CD4-positive, alpha-beta T cell treated with Interleukin-15 for 4 hours (primary cell): ENCODE results near the gene TRMT61A.
"Not testable (repeated sequence)": the region's sequence is repeated elsewhere in the genome, so short reads cannot be mapped to it uniquely, and the experiment has no call there.

Experiments used
- DNase-seq: peaks from one replicate; pipeline ENCODE4 v3.0.0-alpha.2; 2020; ENCODE audit warnings: low spot score

The TRMT61A gene

DNA sequence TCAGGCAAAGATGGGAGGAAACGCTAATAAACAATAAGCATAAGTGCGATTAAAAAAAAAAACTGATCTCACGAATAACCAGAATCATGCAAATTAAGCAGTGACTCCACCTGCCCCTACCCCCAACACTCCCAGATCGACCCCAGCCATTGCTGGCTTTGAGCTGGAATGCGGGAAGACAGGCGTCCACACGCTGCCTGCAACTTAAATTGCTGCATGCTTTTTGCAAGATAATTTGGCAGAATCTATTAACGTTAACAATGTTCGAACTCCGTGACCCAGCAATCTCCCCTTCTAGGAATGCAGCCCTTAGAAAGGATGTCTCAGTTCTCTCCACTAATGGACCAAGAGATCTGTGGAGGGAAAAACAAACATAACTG, 5.4 kb upstream of the TRMT61A start:
- DNase-seq, result no peak

DNA sequence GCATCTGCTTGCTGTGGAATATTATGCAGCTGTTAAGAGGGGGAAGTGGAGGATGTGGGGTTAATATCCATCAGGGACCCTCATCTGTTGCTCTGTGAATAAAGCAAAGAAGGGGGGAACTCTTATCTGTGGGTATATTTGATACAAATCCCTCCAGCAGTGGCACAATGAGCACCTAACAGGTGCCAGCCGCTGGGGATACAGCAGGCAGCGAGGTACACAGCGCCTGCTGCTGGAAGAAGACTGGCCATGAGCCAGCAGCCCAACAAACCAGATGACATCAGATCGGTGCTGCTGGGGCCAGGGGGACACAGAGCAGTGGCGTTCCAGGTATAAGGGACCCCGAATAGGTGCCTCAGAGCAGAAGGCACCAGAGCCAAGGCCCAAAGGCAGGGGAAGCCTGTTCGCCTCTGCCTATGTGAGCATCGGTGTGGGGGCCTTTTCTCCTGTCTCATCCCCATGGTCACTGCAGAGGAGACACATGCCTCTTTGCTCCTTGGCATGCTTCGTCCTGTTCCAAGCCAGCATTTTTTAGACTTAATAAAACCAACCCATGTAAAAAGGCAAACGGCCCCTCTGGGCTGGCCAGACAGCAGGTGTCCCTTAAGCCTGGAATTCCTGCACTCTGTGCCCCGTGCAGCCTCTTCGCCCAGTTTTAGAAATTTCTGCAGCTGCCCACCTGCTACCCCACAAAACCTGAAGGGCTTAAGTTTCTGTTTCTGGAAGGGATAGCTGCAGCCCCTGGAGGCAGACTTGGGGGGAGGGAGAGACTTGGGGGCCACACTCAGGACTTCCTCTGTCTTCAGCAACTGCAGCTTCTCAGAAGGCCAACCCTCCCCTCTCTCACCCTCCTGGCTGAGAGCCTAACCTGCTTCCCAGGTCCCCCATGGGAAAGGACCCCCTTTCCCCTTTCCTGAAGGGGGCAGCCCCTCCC, 4.7 kb upstream of the TRMT61A start:
- DNase-seq, result no peak

DNA sequence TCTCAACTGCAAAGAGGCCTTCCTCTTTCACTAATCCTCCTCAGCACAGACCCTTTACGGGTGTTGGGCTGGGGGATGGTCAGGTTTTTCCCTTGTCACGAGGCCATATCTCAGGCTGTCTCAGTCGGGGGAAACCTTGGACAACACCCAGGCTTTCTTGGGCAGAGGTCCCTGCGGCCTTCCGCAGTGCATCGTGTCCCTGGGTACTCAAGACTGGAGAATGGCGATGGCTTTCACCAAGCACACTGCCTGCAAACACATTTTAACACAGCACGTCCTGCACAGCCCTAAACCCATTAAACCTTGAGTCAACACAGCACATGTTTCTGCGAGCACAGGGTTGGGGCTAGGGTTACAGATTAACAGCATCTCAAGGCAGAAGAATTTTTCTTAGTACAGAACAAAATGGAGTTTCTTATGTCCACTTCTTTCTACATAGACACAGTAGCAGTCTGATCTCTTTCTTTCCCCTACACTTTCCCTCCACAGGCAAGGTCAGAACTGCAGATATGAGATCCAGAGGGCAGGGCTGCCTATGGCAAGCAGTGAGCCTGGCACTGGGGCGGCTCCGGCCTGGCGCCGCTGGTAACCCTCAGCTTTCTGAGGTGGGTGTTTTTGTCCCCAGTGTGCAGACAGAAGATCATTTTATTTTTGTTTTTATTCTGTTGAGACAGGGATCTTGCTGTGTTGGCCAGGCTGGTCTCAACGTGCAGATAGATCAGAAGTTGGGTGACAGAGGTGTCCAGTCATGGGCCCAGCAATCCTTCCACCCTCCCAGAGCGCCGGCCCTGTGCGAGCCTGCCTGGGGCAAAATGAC, 3.4 kb upstream of the TRMT61A start:
- not testable (repeated sequence) for DNase-seq

DNA sequence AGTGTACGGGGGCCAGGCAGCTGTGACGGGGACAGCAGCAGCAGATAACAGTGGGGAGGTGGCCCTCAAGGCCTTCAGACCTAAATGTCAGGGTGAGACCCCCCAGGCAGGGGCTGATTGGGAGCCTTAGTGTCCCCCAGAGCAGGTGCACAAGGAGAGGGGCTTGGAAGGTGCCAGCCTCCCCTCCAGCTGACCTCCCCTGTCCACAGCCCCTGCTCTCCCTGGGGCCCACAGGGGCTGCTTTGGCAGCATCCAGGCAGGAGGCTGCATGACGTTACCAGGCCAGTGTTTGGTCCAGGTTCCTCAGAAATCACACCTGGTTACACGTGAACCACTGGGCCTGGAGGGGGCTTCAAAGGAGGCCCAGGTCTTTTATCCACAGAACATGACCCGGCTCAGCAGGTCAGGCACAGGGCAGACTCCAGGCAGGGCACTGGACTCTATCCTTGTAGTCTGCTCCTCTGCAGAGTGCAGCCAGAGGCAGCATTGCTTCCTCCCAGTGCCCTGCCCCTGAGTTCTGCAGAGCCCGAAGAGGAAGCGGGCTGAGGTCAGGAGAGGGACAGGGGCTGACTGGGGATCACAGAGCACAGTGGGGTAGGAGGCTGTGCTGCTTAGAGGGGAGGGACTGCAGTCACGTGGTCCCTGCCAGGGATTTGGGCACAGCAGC, 2.6 kb upstream of the TRMT61A start:
- no peak for DNase-seq

DNA sequence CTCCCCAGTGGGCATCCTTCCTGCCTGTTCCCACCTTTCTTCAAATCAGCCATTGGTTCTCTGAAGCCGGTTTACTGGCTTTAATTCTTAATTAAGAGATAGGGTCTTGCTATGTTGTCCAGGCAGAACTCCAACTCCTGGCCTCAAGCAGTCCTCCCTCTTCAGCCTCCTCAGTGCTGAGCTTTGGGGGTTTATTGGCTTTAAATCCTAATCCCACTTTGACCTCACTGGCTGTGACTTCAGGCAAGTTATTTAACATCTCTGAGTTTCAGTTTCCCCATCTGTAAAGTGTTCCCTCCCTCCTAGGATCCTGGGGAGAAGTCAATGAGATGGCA, 2.1 kb upstream of the TRMT61A start:
- DNase-seq, result no peak

DNA sequence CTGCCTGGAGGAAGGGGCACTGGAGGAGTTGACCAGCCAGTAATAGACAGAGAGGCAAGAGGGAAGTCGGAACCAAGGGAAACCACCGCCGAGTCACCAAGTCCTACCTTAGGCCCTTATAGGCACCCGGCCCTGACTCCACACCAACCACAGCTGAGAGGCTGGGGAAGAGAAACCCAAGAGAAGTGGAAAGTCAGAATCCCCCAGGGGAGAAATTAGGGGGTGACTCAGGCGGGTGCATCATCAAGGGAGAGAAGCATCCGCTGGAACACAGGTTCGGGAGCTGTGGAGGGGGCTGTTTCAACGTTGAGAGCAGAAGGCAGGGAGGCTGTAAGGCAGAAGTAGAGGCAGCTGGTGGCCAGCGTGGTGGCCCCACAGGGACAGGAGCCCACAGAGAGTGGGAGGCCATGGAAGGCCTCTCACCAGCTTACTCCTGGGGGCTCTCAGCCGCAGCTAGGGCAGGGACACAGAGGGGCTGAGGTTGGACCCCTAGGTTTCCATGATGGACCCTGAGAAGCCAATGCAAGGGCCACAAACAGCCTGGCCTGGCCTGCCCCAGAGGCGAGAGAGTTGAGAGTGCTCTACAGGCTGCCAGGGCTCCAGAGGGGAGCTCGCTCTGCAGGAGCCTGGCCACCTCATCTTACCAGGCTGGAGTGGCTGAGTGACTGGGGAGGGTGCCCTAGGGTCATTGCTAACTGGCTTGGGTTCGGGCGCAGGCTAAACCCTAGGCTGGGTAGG, 1.4 kb upstream of the TRMT61A start:
- peak; percentile 20 for DNase-seq

DNA sequence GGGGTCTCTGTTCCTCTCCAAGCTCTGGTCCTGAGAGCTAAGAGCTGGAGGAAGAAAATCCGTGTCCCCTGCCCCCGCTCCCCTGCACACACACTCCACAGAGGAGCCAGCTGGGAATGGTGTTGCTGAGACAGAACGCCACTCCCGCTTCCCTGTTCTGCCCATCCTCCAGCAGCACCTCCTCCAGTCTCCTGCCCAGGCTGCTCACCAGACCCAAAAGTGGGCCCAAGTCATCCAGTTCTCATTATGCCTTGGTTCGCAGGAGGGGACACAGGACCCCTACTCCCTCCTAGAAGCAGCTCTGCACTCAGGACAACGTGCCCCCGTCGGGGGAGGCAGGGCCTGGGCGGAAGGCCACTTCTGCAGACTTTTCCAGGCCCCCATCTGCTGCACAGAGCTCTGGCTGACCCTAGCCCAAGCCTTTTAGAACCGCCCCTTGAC, 830 bp upstream of the TRMT61A start:
- DNase-seq, result no peak

DNA sequence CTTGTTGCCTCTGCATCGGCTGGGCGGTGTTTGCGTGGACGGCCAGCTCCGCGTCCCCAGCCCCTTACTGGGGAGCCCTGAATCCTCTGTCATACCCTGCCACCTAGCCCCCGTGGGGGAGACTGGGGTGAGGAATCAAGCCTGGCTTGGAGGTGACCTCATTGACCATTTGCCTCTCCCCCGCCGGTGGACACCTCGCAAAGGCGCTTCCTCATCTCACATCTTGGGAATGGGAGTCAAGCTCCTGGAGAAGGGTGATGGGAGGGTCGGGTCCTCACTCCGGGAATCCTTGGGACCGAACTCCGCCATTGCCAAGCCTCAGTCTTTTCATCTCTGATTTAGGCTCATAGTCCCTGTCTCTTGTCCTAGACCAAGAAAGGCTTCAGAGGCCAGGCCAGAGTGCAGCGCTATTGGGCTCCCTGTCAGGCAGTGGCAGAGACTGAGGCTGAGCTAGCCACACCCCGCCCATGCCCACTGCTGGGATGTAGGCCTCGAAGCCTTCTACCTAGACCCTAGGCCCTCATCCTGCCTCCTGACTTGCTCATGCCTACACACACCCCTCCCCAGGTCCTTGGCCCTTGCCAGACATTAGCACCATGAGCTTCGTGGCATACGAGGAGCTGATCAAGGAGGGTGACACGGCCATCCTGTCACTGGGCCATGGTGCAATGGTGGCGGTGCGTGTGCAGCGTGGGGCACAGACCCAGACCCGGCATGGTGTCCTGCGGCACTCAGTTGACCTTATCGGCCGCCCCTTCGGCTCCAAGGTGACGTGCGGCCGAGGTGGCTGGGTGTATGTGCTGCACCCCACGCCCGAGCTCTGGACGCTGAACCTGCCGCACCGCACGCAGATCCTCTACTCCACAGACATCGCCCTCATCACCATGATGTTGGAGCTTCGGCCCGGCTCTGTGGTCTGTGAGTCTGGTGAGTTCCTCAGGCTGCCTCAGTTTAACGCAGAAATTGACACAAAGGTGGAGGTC, 678 bp downstream of the TRMT61A start:
- no peak for DNase-seq

DNA sequence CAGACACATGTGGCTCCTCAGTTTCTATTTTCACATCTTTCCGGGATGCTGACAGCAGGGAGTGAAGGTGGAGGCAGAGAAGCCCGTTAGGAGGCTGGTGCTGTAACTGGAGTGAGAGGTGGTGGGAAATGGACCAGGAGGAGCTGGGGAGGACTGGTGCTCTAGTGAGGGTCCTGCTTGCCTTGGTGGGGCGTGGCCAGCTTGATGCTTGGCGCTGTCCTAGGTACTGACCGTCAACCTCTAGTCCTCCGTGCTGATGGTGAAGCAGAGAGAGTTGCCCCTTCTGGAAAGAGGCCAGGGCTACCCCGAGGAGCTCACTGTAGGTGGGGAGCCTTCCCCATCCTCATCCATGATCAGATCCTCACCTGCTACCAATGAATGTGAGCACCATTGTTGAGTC, 1.4 kb downstream of the TRMT61A start:
- DNase-seq, result no peak

DNA sequence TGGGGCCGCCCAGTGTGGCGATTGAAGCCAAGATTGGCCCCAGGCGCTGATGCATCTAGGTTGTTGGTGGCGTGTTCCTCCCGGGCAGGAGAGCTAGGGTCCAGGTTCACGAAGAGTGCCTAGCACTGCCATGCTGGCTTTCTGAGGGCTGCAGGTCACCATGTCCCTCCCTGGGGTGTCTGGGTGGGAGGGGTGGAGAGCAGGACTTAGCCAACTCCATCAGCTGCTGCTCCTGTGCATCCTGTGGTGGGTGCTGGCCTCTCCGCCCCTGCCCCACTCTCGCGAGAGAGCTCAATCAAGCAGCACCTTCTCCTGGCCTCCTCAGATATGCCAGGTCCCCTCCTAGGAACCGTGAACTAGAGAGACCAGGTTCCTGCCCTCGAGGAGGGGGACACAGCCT, 1.8 kb downstream of the TRMT61A start:
- DNase-seq, result no peak

DNA sequence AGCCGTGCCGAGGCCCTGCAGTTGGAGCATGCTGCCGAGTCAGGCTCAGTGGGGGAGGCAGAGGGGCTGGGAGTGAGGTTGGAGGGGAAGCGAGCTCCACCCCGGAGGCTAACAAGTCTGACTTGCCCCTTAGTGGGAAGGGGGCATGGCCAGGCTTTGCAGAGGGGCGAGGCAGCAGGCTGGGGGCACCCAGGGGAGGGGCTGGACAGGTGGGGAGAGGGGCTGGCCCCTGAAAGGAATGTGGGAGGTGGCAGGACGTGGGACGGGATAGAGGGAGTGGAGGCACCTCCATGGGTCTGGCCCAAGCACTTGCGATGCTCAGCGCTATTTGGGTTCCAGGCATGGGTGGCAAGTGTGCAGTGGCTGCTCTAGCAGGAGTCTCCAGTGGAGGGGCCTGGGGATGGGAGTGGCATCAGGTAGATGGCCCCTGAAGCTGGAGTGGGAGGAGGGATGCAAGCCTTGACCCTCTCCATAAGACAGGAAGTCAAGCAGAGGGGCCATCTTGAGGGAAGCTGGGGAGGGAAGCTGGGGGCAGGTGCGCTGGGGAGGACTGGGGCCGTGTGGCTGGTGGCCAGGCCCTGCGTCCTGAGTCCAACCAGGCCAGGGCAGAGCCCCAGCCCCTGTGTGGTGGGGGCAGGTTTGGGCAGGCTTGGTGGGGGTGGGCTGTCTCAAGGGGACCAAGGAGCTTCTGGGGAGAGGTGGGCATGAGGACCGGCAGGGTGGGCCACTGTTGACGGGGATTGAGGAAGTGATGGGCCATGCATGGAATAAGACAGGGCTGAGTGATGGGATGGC, 2.6 kb downstream of the TRMT61A start:
- no peak for DNase-seq

DNA sequence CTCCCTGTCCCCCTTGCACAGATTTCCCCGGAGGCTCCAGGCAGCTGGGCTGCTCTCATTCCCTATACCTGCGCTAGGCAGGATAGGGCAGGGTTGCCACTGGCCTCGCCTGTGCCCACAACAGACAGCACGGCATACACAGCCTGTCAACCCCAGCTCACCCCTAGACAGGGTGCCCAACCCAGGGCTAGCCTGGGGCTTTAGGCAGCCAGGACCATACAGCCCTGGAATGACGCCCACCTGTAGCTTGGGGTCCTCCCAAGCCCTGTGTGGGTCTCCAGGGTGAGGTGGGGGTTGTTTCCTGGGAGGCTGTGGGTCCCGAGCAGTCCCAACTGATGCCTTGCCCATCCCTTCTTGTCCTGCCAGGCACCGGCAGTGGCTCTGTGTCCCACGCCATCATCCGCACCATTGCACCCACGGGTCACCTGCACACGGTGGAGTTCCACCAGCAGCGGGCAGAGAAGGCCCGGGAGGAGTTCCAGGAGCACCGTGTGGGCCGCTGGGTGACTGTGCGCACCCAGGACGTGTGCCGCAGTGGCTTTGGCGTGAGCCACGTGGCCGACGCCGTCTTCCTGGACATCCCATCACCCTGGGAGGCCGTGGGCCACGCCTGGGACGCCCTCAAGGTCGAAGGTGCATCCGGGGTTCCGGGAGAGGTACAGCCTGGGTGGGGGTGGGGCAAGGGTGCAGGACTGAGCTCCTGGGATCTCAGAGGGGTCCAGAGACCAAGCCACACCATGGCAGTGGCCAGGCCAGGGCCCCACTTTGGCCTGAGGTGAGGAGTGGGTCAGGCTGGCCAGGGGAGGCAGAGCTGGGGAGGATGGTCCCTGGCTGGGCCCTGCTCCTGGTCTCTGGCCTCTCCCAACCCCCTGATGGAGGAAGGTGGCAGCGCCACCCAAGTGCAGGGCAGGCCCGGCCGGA, 3.5 kb downstream of the TRMT61A start:
- no peak for DNase-seq

DNA sequence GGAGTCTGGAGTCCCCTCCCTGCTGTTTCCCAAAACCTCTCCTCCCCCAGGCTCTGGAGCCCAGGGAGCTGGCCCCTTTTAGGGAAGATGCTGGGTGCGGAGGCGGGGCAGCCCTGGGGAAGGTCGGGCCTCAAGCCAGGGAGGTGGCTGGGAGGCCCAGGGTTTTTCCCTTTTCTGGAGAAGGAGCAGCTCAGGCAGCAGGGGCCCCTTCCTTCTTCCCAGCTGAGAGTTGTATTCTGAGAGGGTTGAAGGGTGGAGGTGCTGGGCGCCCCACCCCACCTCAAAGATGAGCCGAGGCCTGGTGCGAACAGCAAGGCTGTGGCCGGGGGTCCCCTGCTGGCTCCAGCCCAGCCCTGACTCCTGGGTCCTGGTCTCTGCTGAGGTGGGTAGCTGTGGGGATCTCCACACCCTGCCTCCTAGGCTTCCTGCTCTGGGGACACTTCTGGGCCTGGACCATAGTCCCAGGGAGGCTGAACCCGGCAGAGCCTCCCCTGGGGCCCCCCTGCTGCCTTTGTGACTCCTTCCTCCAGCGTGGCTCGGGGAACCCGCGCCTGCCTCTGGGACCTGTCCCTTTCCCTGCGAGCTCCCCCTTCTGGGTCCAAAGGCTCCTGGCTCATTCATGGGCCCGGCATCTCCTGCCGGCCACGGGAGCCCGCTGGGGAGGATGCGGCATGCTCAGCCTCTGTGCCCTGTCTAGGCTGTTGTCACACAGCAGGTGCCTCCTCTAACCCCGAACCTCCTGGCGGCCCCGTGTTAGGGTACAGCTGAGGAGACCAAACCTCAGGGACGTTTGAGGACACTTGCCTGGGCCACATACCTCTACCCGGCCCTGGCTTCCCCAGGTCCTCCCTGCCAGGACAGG, 4.4 kb downstream of the TRMT61A start:
- DNase-seq, result no peak

DNA sequence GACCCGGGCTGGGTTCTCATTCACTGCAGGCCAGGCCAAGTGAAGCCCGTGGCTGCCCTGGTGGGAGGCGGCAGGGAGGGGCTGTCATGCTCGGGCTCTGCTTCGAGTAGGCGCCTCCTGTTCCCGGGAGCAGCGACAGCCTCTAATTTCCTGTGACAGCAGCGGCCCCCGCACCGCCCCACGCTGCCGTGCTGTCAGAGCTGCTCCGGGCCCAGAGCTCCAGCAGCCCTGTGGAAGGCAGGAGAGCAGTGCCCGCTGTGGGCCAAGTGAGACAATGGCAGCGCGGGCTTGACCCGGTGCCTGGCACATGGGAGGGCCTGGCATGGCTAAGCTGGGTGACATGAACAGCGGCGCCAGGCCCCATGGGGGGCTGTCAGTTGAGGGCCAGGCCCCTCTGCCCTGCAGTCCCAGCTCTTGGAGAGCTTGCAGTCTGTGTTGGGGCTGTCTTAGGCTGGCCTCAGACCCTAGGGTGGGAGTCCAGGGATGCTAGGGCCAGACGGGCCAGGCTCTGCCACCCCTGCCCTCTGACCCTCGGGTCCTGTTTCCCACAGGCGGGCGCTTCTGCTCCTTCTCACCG, 5.1 kb downstream of the TRMT61A start:
- no peak for DNase-seq

DNA sequence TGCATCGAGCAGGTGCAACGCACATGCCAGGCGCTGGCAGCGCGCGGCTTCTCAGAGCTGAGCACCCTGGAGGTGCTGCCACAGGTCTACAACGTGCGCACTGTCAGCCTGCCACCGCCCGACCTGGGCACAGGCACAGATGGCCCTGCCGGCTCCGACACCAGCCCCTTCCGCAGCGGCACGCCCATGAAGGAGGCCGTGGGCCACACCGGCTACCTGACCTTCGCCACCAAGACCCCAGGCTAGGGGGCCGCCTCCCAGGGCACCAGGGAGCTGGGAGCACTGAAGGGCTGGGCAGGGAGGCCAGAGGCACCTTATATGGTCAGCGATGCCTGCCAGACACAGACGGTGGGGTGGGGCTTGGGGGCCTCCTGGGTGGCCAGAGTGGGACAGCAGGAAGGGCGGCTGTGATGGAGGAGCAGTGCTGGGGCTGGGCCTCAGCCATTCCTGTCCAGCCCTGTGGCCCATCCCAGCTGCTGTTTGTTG, 5.6 kb downstream of the TRMT61A start:
- DNase-seq, result no peak

DNA sequence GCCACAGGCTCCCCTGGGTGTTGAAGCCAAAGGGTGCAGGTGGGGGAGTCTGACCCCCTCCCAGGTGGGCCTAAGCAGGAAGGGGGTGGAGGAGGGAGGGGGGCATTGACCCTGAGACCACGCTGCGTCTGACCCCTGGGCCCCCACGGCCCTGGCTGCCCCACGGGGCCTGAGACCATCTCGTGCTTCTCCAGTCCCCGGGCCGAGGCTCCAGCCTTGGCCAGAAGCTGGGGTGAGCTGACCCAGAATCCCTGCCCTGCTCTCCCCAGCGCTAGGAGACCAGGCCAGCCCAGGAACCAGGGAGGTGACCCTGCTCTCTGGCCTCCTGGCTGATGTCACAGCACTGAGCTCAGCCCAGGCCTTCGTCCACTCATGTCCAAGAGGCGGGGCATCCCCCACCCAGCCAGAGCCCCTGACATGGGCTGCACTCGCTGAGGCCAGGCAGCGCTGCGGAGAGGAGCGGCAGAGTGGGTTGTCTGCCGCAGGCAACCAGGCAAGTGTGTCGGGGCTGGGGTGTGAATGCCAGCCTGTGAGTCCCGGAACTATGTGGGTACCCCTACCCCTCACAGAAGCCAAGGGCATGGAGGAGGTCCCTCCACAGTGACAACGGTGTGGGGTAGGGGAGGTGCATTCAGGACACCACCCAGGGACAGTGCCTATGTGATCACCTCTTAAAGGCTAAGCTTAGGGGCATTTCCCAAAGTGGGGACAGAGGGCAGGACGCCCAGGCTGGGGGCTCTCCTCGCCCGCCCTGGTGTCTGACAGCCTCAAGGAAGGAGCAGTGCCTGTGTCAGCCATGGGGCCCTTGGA, 6.3 kb downstream of the TRMT61A start:
- no peak for DNase-seq
